ENCODE measurements around the gene SEMA3B.
A peak's percentile ranks its signal among the peaks of the same experiment; 100 is the strongest.

Gene SEMA3B

GRCh38 chr3:50324351-50325112 is 55.6 kb downstream of the SEMA3B start:
- Mint-ChIP-seq H3K36me3 (ENCODE audit: low read depth) (peaks cover 59% of the 10 kb centered on the region), H3K4me3 (no peak overlapping the region), H3K9me3 (no peaks in the 10 kb centered on the region), H3K27me3 (no peaks in the 10 kb centered on the region), H3K27ac (peak overlapping the region; percentile 67), H3K4me1 (ENCODE audit: low read depth) (peaks cover 45% of the 10 kb centered on the region)
- peak; percentile 74 for DNase-seq

DNA sequence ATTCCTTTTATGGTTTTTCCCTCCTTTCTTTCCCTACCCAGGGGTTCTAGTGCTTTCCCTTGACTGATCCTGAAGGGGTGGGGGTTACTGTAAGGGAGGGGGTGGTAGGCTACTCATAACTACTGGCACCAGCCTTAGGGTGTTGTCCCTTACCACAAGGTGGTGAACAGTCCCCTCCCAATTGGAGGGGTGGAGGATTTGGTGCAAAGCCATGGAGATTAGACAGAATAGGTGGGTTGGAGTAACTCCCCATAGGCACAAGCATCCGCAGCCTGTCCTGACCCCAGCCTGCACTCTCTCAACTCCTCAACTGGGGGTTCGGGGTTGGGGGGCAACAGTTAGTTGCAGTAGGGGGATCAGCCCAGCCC is 56.1 kb downstream of the SEMA3B start:
- Mint-ChIP-seq H3K9me3 (no peaks in the 10 kb centered on the region), H3K27me3 (no peaks in the 10 kb centered on the region), H3K27ac (peak overlapping the region; percentile 67), H3K4me3 (no peak overlapping the region), H3K36me3 (ENCODE audit: low read depth) (peaks cover 60% of the 10 kb centered on the region), H3K4me1 (ENCODE audit: low read depth) (peaks cover 39% of the 10 kb centered on the region)
- DNase-seq = no peak

- Mint-ChIP-seq H3K4me1 (ENCODE audit: low read depth) (peaks cover 34% of the 10 kb centered on the region), H3K36me3 (ENCODE audit: low read depth) (peaks cover 64% of the 10 kb centered on the region), H3K9me3 (no peaks in the 10 kb centered on the region), H3K27me3 (no peaks in the 10 kb centered on the region), H3K4me3 (no peak overlapping the region), H3K27ac (peak overlapping the region; percentile 67)
- no peak for DNase-seq
Observed at GRCh38 chr3:50325497-50326181, 56.7 kb downstream of the SEMA3B start.

GRCh38 chr3:50326182-50326541 is 57.2 kb downstream of the SEMA3B start:
- Mint-ChIP-seq H3K36me3 (ENCODE audit: low read depth) (peaks cover 68% of the 10 kb centered on the region), H3K9me3 (no peaks in the 10 kb centered on the region), H3K27me3 (no peaks in the 10 kb centered on the region), H3K4me1 (ENCODE audit: low read depth) (peaks cover 33% of the 10 kb centered on the region), H3K4me3 (peak overlapping the region; percentile 89), H3K27ac (peak overlapping the region; percentile 40)
- no peak for DNase-seq

DNA sequence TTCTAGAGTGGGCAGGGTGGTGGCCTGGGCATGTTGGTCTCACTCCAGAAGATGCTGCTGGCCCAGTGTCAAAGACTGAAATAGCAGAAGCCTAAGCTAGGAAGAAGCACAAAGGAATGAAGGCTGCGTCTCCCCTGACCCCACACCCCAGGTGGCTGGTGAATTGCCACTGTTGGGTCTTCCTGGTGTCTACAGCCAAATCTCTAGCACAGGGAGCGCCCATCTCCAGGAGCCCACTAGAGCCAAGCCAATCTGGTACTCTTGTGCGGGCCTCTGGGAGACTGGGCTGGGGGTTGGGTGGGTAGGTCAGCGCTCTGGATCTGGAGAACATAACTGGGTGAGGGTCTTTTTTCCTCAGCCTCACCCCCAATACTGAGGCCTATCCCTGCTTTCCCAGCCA is 58.2 kb downstream of the SEMA3B start:
- Mint-ChIP-seq H3K9me3 (no peaks in the 10 kb centered on the region), H3K27ac (peak overlapping the region; percentile 80), H3K36me3 (ENCODE audit: low read depth) (peaks cover 77% of the 10 kb centered on the region), H3K27me3 (no peaks in the 10 kb centered on the region), H3K4me1 (ENCODE audit: low read depth) (peaks cover 33% of the 10 kb centered on the region), H3K4me3 (peak overlapping the region; percentile 89)
- DNase-seq = no peak
